Heart right ventricle (tissue), 16 donors: ENCODE measurements around the gene HMGB3. TPM values are rescaled to one million over a fixed set of nuclear protein-coding genes. Genes with fewer than 3 reads are reported as not detected.
"Not testable (repeated sequence)": the region's sequence is repeated elsewhere in the genome, so short reads cannot be mapped to it uniquely, and the experiment has no call there.

Source experiments
- ATAC-seq, 8 donors: fragments of 200-7000 bp; cut with Tn5 transposase; one replicate each; pipeline ENCODE4 v1.9.1; 2020; ENCODE audit warnings: mild to moderate bottlenecking in 8 of 8, moderate library complexity in 8 of 8, moderate number of reproducible peaks in 1 of 8
- DNase-seq, 2 donors: peaks; one replicate each; pipeline ENCODE4 v3.0.0-alpha.2; 2020
- H3K27ac ChIP-seq, 10 donors: fragments of 200-600 bp; sonication (generic) in 2 of 10; one replicate each; pipeline versions ENCODE4 v1.5.0 to v1.8.0; 2020 to 2022; ENCODE audit warnings: mild to moderate bottlenecking in 3 of 10
- H3K27me3 ChIP-seq, 7 donors: fragments of 200-600 bp; one replicate each; pipeline ENCODE4 v1.8.0; 2021 to 2022; ENCODE audit warnings: mild to moderate bottlenecking in 2 of 7
- H3K36me3 ChIP-seq, 9 donors: fragments of 200-600 bp; sonication (generic) in 1 of 9; one replicate each; pipeline versions ENCODE4 v1.5.0 to v1.8.0; 2020 to 2022; ENCODE audit warnings: mild to moderate bottlenecking in 2 of 9
- H3K4me1 ChIP-seq, 9 donors: fragments of 200-600 bp; sonication (generic) in 1 of 9; one replicate each; pipeline versions ENCODE4 v1.5.0 to v1.8.0; 2020 to 2022; ENCODE audit warnings: mild to moderate bottlenecking in 4 of 9
- H3K4me3 ChIP-seq, 10 donors: fragments of 200-600 bp; sonication (generic) in 2 of 10; one replicate each; pipeline versions ENCODE4 v1.5.0 to v1.8.0; 2020 to 2022; ENCODE audit warnings: mild to moderate bottlenecking in 7 of 10, moderate library complexity in 2 of 10
- H3K9me3 ChIP-seq, 11 donors: fragments of 200-600 bp in 10 of 11; sonication (generic) in 2 of 11; one replicate each; pipeline versions ENCODE4 v1.5.0 to v1.8.0; 2013 to 2022; ENCODE audit warnings: mild to moderate bottlenecking in 2 of 11, control low read depth in 1 of 11, moderate library complexity in 1 of 11
- WGBS, 2 donors: extraction: QIAGEN DNeasy Blood & Tissue Kit; methylation state at CpG; one replicate each; pipeline ENCODE4 v1.1.7; 2013; ENCODE audit warnings: inconsistent platforms in 1 of 2; 5-methylcytosine and 5-hydroxymethylcytosine counted together
- intact Hi-C, 10 donors: fragments of 100-400 bp; cut with DNase I; formaldehyde crosslinking; loops; one replicate each; pipeline versions ENCODE4 v1.11.1 to v1.14.2; 2022
- polyA plus RNA-seq, 2 donors: library from polyadenylated mRNA; stranded (reverse); fragments of 200-250 nt; gene quantifications; one replicate each; pipeline ENCODE4 v1.2.3, GENCODE V29; 2013
- total RNA-seq, 10 donors: library from RNA; stranded (reverse); fragmentation: NEBNext Ultra II Directional in 3 of 10; extraction: Animal tissue kit (Norgen Biotek cat#: 25700) in 3 of 10; gene quantifications; one replicate each; pipeline versions ENCODE4 v1.2.1 to v1.2.4, GENCODE V29; 2021 to 2023
- TF ChIP-seq, protein P1 (sequence below), 9 donors: fragments of 200-600 bp; sonication (generic) in 2 of 9; IDR thresholded peaks; one replicate each; pipeline versions ENCODE4 v1.5.0 to v1.8.0; 2021 to 2022; ENCODE audit warnings: antibody characterized with exemption in 9 of 9, mild to moderate bottlenecking in 5 of 9, moderate library complexity in 1 of 9
- donor health status: Arrhythmogenic right ventricular cardiomyopathy.
- donor health status: ischemic (EF 13 %, LVEDD 7.1; RV severe dilation, severe dysfunction).
- donor health status: healthy with polysubstance abuse.
- donor health status: DM: no; HTN: yes; CAD: no.
- donor health status: DM: no; HTN: no; CAD: no.
- donor health status: ischemic (EF 25% LVEDD 6.9; RV normal size, moderate dysfunction).
- donor health status: ischemic (EF 25% LVEDD 5.7; RV mildly dilated, moderate dysfunction).
- donor health status: healthy.
- donor health status: DM: yes; HTN: yes; CAD: no.
- donor health status: Ischemic cardiomyopathy.
- donor health status: ischemic (EF 35%, LVEDD 5.7; RV mildly dilated, moderate dysfunction).
- donor health status: nonischemic (EF 11% LVEDD 7.7; RV severe dilation, severe dysfunction).
- donor health status: DM: yes; HTN: yes; CAD: no.
- donor health status: PGD.
- donor health status: ischemic (EF 29% LVEDD 5.4; RV normal size, mild dysfunction).
- donor health status: nonischemic (EF 23%, LVEDD 6.1; RV moderate dilation, normal function).

HMGB3 gene
- total and polyA plus RNA-seq, 12 donors: 5.1 to 16.4 (median 13.4) TPM

DNA sequence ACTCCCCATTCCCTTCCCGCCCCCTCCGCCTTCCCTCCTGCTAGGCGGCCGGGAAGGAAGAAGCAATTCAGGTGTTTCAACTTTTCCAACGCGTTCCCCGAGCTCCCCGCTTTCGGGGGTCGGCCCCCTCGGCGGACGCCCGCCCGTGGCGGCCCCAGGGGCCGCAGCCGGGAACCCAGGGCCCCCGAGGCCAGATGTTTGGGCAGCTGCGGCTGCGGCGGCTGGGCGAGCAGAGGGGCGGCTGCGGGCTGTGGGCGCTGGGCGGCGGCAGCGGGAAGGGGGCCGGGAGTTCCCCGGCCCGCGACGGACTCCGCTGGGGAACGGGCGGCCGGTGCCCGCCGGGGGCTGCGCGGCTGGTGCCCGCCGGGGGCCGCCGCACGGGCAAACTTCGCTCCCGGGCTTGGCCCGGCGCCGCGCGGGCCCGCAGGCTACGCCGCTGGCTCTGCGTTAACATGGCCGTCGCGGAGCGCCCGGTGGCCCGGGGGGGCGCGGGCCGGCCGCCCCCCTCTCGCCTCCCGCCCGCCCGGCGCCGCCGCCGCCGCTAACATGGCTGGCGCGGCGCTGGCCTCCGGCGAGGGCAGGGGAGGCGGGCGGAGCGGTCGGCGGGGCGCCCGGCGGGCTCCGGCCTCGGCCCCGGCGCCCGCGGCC is 510 bp downstream of the HMGB3 start:
- TF ChIP-seq, protein P1, sequence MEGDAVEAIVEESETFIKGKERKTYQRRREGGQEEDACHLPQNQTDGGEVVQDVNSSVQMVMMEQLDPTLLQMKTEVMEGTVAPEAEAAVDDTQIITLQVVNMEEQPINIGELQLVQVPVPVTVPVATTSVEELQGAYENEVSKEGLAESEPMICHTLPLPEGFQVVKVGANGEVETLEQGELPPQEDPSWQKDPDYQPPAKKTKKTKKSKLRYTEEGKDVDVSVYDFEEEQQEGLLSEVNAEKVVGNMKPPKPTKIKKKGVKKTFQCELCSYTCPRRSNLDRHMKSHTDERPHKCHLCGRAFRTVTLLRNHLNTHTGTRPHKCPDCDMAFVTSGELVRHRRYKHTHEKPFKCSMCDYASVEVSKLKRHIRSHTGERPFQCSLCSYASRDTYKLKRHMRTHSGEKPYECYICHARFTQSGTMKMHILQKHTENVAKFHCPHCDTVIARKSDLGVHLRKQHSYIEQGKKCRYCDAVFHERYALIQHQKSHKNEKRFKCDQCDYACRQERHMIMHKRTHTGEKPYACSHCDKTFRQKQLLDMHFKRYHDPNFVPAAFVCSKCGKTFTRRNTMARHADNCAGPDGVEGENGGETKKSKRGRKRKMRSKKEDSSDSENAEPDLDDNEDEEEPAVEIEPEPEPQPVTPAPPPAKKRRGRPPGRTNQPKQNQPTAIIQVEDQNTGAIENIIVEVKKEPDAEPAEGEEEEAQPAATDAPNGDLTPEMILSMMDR (IDR thresholded peaks at IDR 0.05): no peak
- peak overlapping the region in 9 of 10 donors; percentile 34 to 60 (median 55) for H3K4me3 ChIP-seq
- no peaks in the 10 kb centered on the region for H3K27me3 ChIP-seq
- intact Hi-C loops: loop anchor here in 5 of 10 donors (5.0 to 10.0 kb wide), 3 partner anchors 81 to 211 kb away; no protein-coding TSS in a partner anchor
- DNase-seq (no peak), ATAC-seq (no peak)
- H3K36me3 ChIP-seq: peaks cover 0 to 18% (median 0%) of the 10 kb centered on the region in 9 donors
- peaks cover 0 to 4% (median 0%) of the 10 kb centered on the region in 11 donors for H3K9me3 ChIP-seq
- no peak overlapping the region for H3K27ac ChIP-seq
- 0 to 1% methylated on average over 20 to 46 of the region's 96 CpGs for WGBS, 2 donors
- H3K4me1 ChIP-seq: peaks cover 0 to 6% (median 0%) of the 10 kb centered on the region in 9 donors

DNA sequence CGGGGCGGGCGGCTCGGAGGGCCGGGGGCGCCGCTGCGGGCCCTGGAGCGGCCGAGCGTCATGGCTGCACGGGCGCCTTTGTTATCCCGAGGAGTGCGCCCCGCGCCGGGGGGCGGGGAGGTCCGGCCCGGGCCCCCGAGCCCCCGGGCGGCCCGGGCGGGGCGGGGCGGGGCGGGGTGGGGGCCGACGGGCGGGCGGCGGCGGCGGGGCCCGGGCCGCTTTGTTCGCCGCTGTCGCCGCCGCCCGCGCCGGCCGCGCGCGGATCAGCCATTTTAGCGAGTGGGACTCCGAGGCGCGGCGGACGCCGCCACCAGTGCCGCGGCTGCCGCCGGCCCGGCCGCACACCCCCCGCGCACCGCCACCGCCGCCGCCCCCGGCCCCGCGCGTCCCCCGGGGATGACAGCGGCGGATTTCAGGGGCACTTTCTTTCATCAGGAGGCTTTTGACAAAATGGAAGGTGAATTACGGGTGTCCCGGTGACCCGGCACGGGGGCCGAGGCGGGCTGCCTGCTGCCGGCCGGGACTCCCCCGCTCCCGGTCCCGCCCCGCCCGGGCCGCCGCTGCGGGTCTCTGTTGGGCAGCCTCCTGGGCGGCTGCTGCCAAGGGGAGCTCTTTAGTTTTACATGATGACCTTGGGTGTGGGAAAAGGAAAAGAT is 1.2 kb downstream of the HMGB3 start:
- WGBS, 2 donors: 0 to 1% methylated on average over 5 to 87 of the region's 93 CpGs
- Histone ChIP-seq H3K27me3 (no peaks in the 10 kb centered on the region), H3K4me3 (peak overlapping the region in 9 of 10 donors; percentile 41 to 60 (median 52)), H3K27ac (no peak overlapping the region), H3K36me3 (peaks cover 0 to 18% (median 0%) of the 10 kb centered on the region in 9 donors), H3K4me1 (peaks cover 0 to 6% (median 0%) of the 10 kb centered on the region in 9 donors), H3K9me3 (peaks cover 0 to 4% (median 0%) of the 10 kb centered on the region in 11 donors)
- intact Hi-C loops: loop anchor here in 5 of 10 donors (5.0 to 10.0 kb wide), 3 partner anchors 82 to 212 kb away; no protein-coding TSS in a partner anchor
- ATAC-seq (no peak), DNase-seq (no peak)
- TF ChIP-seq, protein P1 (IDR thresholded peaks at IDR 0.05): no peak

DNA sequence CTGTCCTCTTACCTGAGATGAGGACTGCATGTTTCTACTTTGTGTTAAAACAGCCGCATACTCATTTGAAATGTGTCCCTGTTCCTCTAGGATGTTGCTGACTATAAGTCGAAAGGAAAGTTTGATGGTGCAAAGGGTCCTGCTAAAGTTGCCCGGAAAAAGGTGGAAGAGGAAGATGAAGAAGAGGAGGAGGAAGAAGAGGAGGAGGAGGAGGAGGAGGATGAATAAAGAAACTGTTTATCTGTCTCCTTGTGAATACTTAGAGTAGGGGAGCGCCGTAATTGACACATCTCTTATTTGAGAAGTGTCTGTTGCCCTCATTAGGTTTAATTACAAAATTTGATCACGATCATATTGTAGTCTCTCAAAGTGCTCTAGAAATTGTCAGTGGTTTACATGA is 4.6 kb downstream of the HMGB3 start:
- not testable (repeated sequence) for H3K27ac ChIP-seq, H3K4me3 ChIP-seq, H3K4me1 ChIP-seq, H3K9me3 ChIP-seq, ATAC-seq, H3K27me3 ChIP-seq, DNase-seq
- H3K36me3 ChIP-seq: peaks cover 0 to 18% (median 0%) of the 10 kb centered on the region in 9 donors
- intact Hi-C loops: loop anchor here in 3 of 10 donors (10.0 kb wide), 1 partner anchor 213 kb away; no protein-coding TSS in a partner anchor
- 96 to 98% methylated on average over 6 of the region's 6 CpGs for WGBS, 2 donors

DNA sequence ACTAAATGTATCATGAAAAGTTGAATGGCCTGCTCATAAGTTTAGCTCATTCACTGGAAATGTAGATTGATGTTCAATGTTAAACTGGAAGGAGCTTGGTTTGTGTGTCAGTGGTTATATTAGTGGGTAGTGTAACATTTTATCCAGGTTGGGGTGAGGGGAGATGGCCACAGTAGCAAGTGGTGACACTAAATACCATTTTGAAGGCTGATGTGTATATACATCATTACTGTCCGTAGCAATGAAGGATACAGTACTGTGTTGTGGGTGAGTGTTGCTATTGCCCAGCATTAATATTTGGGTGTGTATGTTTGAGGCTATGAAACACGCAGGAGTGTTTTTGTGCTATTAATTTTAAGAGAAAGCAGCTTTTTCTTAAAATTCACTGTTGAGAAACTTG is 6.3 kb downstream of the HMGB3 start:
- intact Hi-C loops: loop anchor here in 3 of 10 donors (10.0 kb wide), 1 partner anchor 215 kb away; no protein-coding TSS in a partner anchor
- WGBS, 2 donors: 98 to 100% methylated on average over 2 of the region's 2 CpGs
- no peak for ATAC-seq
- peaks cover 0 to 18% (median 0%) of the 10 kb centered on the region in 9 donors for H3K36me3 ChIP-seq
- H3K9me3 ChIP-seq: no peaks in the 10 kb centered on the region
- peaks cover 0 to 6% (median 0%) of the 10 kb centered on the region in 9 donors for H3K4me1 ChIP-seq
- H3K27me3 ChIP-seq: no peaks in the 10 kb centered on the region
- TF ChIP-seq, protein P1 (IDR thresholded peaks at IDR 0.05): no peak
- H3K27ac ChIP-seq: no peak overlapping the region
- no peak for DNase-seq
- no peak overlapping the region for H3K4me3 ChIP-seq
